Neural progenitor cell (in vitro differentiated cells): Measurements from ENCODE around the gene SPTBN5. TPM values are rescaled to one million over a fixed set of nuclear protein-coding genes. Genes with fewer than 3 reads are reported as not detected.

ENCODE experiments used
- DNase-seq: peaks from one replicate; pipeline ENCODE4 v3.0.0-alpha.2; 2016; ENCODE audit warnings: low spot score
- H2AFZ ChIP-seq: fragments of 200-600 bp; sonication (generic); replicated peaks from 2 replicates; pipeline ENCODE4 v1.6.1; 2016; ENCODE audit warnings: antibody characterized with exemption
- H3F3A ChIP-seq: fragments of 200-600 bp; sonication (generic); 2 replicates; pipeline ENCODE4 v1.6.1; 2016; ENCODE audit warnings: antibody characterized with exemption, low read depth
- H3K27ac ChIP-seq: fragments of 200-600 bp; sonication (generic); 2 replicates; pipeline ENCODE4 v1.5.1; 2016; ENCODE audit warnings: mild to moderate bottlenecking
- H3K27me3 ChIP-seq: fragments of 200-600 bp; sonication (generic); 2 replicates; pipeline ENCODE4 v1.6.1; 2016; ENCODE audit warnings: mild to moderate bottlenecking, moderate library complexity
- H3K36me3 ChIP-seq: fragments of 200-600 bp; sonication (generic); 2 replicates; pipeline ENCODE4 v1.5.1; 2016
- H3K4me1 ChIP-seq: fragments of 200-600 bp; sonication (generic); 2 replicates; pipeline ENCODE4 v1.6.1; 2016; ENCODE audit warnings: mixed run types
- H3K4me2 ChIP-seq: fragments of 200-600 bp; sonication (generic); 2 replicates; pipeline ENCODE4 v1.6.1; 2016
- H3K4me3 ChIP-seq: fragments of 200-600 bp; sonication (generic); 2 replicates; pipeline ENCODE4 v1.5.1; 2016
- H3K79me2 ChIP-seq: fragments of 200-600 bp; sonication (generic); 2 replicates; pipeline ENCODE4 v1.6.1; 2016; ENCODE audit warnings: low read depth
- H3K9ac ChIP-seq: fragments of 200-600 bp; sonication (generic); 2 replicates; pipeline ENCODE4 v1.6.1; 2016
- H3K9me3 ChIP-seq: fragments of 200-600 bp; sonication (generic); 2 replicates; pipeline ENCODE4 v1.5.1; 2016; ENCODE audit warnings: low read depth
- H4K20me1 ChIP-seq: fragments of 200-600 bp; sonication (generic); 2 replicates; pipeline ENCODE4 v1.6.1; 2016; ENCODE audit warnings: low read depth
- H3K27ac Mint-ChIP-seq: 3 replicates; pipeline ENCODE4 v1.8.0; 2021; ENCODE audit warnings: mixed read lengths
- H3K27me3 Mint-ChIP-seq: 2 replicates; pipeline ENCODE4 v1.8.0; 2022; ENCODE audit warnings: low read depth, mild to moderate bottlenecking, inconsistent platforms, moderate library complexity, mixed read lengths; ENCODE audit not compliant: insufficient read depth
- H3K36me3 Mint-ChIP-seq: 3 replicates; pipeline ENCODE4 v1.8.0; 2021; ENCODE audit warnings: mixed read lengths
- H3K4me1 Mint-ChIP-seq: 3 replicates; pipeline ENCODE4 v1.8.0; 2021; ENCODE audit warnings: mixed read lengths
- H3K4me3 Mint-ChIP-seq: 3 replicates; pipeline ENCODE4 v1.8.0; 2021; ENCODE audit warnings: mild to moderate bottlenecking, moderate library complexity, mixed read lengths
- H3K9me3 Mint-ChIP-seq: 3 replicates; pipeline ENCODE4 v1.8.0; 2020; ENCODE audit warnings: mixed read lengths
- CTCF ChIP-seq: fragments of 200-600 bp; sonication (generic); IDR thresholded peaks from 2 replicates; pipeline ENCODE4 v1.5.1; 2017; ENCODE audit warnings: antibody characterized with exemption, mild to moderate bottlenecking
- EZH2 ChIP-seq: fragments of 200-600 bp; sonication (generic); IDR thresholded peaks from 2 replicates; pipeline ENCODE4 v1.6.1; 2017; ENCODE audit warnings: antibody characterized with exemption, mild to moderate bottlenecking, moderate library complexity
- EZH2phosphoT487 ChIP-seq: fragments of 200-600 bp; sonication (generic); IDR thresholded peaks from 2 replicates; pipeline ENCODE4 v1.6.1; 2017; ENCODE audit warnings: antibody characterized with exemption
- total RNA-seq: library from RNA; depleted of rRNA; stranded (reverse); fragments of >200 nt; gene quantifications from 2 replicates; pipeline ENCODE4 v1.2.3, GENCODE V29; 2015; ENCODE audit warnings: low replicate concordance

Gene SPTBN5
- total RNA-seq, 1 donor from 2014 or later, result not detected

- Histone ChIP-seq H3K9me3 (no peaks in the 10 kb centered on the region), H3K36me3 (no peaks in the 10 kb centered on the region), H3K27ac (no peak overlapping the region), H3K9ac (no peak overlapping the region), H3K4me3 (no peak overlapping the region), H3K79me2 (no peaks in the 10 kb centered on the region), H4K20me1 (no peaks in the 10 kb centered on the region), H3K4me1 (peaks cover 18% of the 10 kb centered on the region), H3K4me2 (no peak overlapping the region), H3F3A (peaks cover 12% of the 10 kb centered on the region), H3K27me3 (no peaks in the 10 kb centered on the region), H2AFZ (no peak overlapping the region)
- Mint-ChIP-seq H3K27me3 (peaks cover 5% of the 10 kb centered on the region), H3K9me3 (no peaks in the 10 kb centered on the region), H3K4me3 (no peak overlapping the region), H3K27ac (no peak overlapping the region), H3K36me3 (no peaks in the 10 kb centered on the region), H3K4me1 (peaks cover 22% of the 10 kb centered on the region)
- DNase-seq, result no peak
- TF ChIP-seq EZH2, result no peak
These were observed 468 bp upstream of the SPTBN5 start for GRCh38 chr15:41894251-41894790.

- no peak overlapping the region for H3K4me3 Mint-ChIP-seq
- H3F3A ChIP-seq, result peaks cover 12% of the 10 kb centered on the region
- H3K36me3 ChIP-seq, result no peaks in the 10 kb centered on the region
- no peaks in the 10 kb centered on the region for H3K9me3 Mint-ChIP-seq
- no peaks in the 10 kb centered on the region for H4K20me1 ChIP-seq
- H3K27me3 Mint-ChIP-seq, result peaks cover 7% of the 10 kb centered on the region
- no peak overlapping the region for H3K9ac ChIP-seq
- H3K36me3 Mint-ChIP-seq, result no peaks in the 10 kb centered on the region
- no peaks in the 10 kb centered on the region for H3K9me3 ChIP-seq
- H3K4me2 ChIP-seq, result no peak overlapping the region
- no peak overlapping the region for H3K4me3 ChIP-seq
- no peak for DNase-seq
- no peaks in the 10 kb centered on the region for H3K79me2 ChIP-seq
- TF ChIP-seq EZH2phosphoT487 (no peak), CTCF (no peak), EZH2 (no peak)
- no peak overlapping the region for H3K27ac ChIP-seq
- H3K4me1 ChIP-seq, result peaks cover 18% of the 10 kb centered on the region
- peaks cover 20% of the 10 kb centered on the region for H3K4me1 Mint-ChIP-seq
- no peak overlapping the region for H2AFZ ChIP-seq
- no peaks in the 10 kb centered on the region for H3K27me3 ChIP-seq
- no peak overlapping the region for H3K27ac Mint-ChIP-seq
These were observed 1.0 kb downstream of the SPTBN5 start for GRCh38 chr15:41892621-41893421.

GRCh38 chr15:41891946-41892345 lies 1.9 kb downstream of the SPTBN5 start:
- Histone ChIP-seq H3K27me3 (no peaks in the 10 kb centered on the region), H3K79me2 (no peaks in the 10 kb centered on the region), H3K4me3 (no peak overlapping the region), H3K36me3 (no peaks in the 10 kb centered on the region), H3K4me1 (peaks cover 17% of the 10 kb centered on the region), H3K9ac (no peak overlapping the region), H3K4me2 (no peak overlapping the region), H4K20me1 (no peaks in the 10 kb centered on the region), H3K27ac (no peak overlapping the region), H3K9me3 (no peaks in the 10 kb centered on the region), H2AFZ (no peak overlapping the region), H3F3A (peaks cover 12% of the 10 kb centered on the region)
- peaks cover 20% of the 10 kb centered on the region for H3K4me1 Mint-ChIP-seq
- DNase-seq, result no peak
- TF ChIP-seq EZH2phosphoT487 (no peak), CTCF (no peak), EZH2 (no peak)
- no peak overlapping the region for H3K4me3 Mint-ChIP-seq
- H3K27me3 Mint-ChIP-seq, result peaks cover 7% of the 10 kb centered on the region
- H3K9me3 Mint-ChIP-seq, result no peaks in the 10 kb centered on the region
- H3K36me3 Mint-ChIP-seq, result no peaks in the 10 kb centered on the region
- H3K27ac Mint-ChIP-seq, result no peak overlapping the region

GRCh38 chr15:41891226-41891625 lies 2.6 kb downstream of the SPTBN5 start:
- no peak overlapping the region for H3K4me3 Mint-ChIP-seq
- Histone ChIP-seq H3K27ac (no peak overlapping the region), H3K9me3 (no peaks in the 10 kb centered on the region), H4K20me1 (no peaks in the 10 kb centered on the region), H3K36me3 (no peaks in the 10 kb centered on the region), H3K4me2 (peak overlapping the region; percentile 35), H3K9ac (no peak overlapping the region), H3K4me3 (no peak overlapping the region), H2AFZ (no peak overlapping the region), H3K27me3 (no peaks in the 10 kb centered on the region), H3F3A (peaks cover 12% of the 10 kb centered on the region), H3K79me2 (no peaks in the 10 kb centered on the region), H3K4me1 (peaks cover 22% of the 10 kb centered on the region)
- peak overlapping the region; percentile 46 for H3K27ac Mint-ChIP-seq
- DNase-seq, result peak; percentile 35
- no peaks in the 10 kb centered on the region for H3K9me3 Mint-ChIP-seq
- peaks cover 22% of the 10 kb centered on the region for H3K4me1 Mint-ChIP-seq
- no peak for TF ChIP-seq EZH2phosphoT487
- no peak for TF ChIP-seq CTCF
- no peak for TF ChIP-seq EZH2
- H3K27me3 Mint-ChIP-seq, result peaks cover 10% of the 10 kb centered on the region
- H3K36me3 Mint-ChIP-seq, result no peaks in the 10 kb centered on the region
